ENCODE data around the gene MBOAT1. TPM values are rescaled to one million over a fixed set of nuclear protein-coding genes. Genes with fewer than 3 reads are reported as not detected.
"Not testable (repeated sequence)": the region's sequence is repeated elsewhere in the genome, so short reads cannot be mapped to it uniquely, and the experiment has no call there.

Gene MBOAT1
- total and polyA plus RNA-seq, 8 donors: 2.4 to 47.2 (median 12.2) TPM

DNA sequence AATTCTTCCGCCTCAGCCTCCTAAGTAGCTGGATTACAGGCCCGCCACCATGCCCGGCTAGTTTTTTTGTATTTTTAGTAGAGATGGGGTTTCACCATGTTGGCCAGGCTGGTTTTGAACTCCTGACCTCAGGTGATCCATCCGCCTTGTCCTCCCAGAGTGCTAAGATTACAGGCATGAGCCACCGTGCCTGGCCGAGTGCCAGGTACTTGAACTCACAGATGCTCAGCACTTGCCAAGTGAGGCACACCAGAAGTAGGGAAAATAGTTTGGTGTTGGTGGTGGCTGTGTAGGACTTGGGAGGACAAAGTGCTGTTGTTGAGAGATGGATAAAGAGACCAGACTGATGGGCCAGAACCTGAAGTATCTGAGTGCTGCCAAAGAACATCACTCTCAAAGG is 40.0 kb upstream of the MBOAT1 start:
- no peaks in the 10 kb centered on the region for H3K9me3 ChIP-seq
- H3K27ac ChIP-seq: no peak overlapping the region
- no peak overlapping the region for H3K4me3 ChIP-seq
- H3K36me3 ChIP-seq: no peaks in the 10 kb centered on the region
- no peaks in the 10 kb centered on the region for H3K4me1 ChIP-seq
- intact Hi-C loops (cut with DNase I; ENCODE audit: low total_unique reads): no loop called here
- DNase-seq: peak in 1 of 2 donors; percentile 34
- 76 to 87% (median 81%) methylated on average over 6 of the region's 6 CpGs for WGBS, 5 donors
- H3K27me3 ChIP-seq: no peaks in the 10 kb centered on the region
- no peak for TF ChIP-seq POLR2A (IDR thresholded peaks at IDR 0.05)
- no peak for TF ChIP-seq POLR2AphosphoS5 (IDR thresholded peaks at IDR 0.05)
- TF ChIP-seq, protein P1, sequence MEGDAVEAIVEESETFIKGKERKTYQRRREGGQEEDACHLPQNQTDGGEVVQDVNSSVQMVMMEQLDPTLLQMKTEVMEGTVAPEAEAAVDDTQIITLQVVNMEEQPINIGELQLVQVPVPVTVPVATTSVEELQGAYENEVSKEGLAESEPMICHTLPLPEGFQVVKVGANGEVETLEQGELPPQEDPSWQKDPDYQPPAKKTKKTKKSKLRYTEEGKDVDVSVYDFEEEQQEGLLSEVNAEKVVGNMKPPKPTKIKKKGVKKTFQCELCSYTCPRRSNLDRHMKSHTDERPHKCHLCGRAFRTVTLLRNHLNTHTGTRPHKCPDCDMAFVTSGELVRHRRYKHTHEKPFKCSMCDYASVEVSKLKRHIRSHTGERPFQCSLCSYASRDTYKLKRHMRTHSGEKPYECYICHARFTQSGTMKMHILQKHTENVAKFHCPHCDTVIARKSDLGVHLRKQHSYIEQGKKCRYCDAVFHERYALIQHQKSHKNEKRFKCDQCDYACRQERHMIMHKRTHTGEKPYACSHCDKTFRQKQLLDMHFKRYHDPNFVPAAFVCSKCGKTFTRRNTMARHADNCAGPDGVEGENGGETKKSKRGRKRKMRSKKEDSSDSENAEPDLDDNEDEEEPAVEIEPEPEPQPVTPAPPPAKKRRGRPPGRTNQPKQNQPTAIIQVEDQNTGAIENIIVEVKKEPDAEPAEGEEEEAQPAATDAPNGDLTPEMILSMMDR (IDR thresholded peaks at IDR 0.05): no peak
- no peak for TF ChIP-seq EP300 (IDR thresholded peaks at IDR 0.05)

GRCh38 chr6:20251525-20251924 is 39.3 kb upstream of the MBOAT1 start:
- H3K4me3 ChIP-seq: no peak overlapping the region
- TF ChIP-seq, protein P1 (IDR thresholded peaks at IDR 0.05): no peak
- no peak for TF ChIP-seq EP300 (IDR thresholded peaks at IDR 0.05)
- TF ChIP-seq POLR2AphosphoS5 (IDR thresholded peaks at IDR 0.05): no peak
- TF ChIP-seq POLR2A (IDR thresholded peaks at IDR 0.05): no peak
- peaks cover 0 to 3% (median 1%) of the 10 kb centered on the region in 4 donors for H3K4me1 ChIP-seq
- H3K27me3 ChIP-seq: no peaks in the 10 kb centered on the region
- no peak for DNase-seq
- intact Hi-C loops (cut with DNase I; ENCODE audit: low total_unique reads): no loop called here
- no peak overlapping the region for H3K27ac ChIP-seq
- H3K9me3 ChIP-seq: no peaks in the 10 kb centered on the region
- WGBS, 5 donors: 78 to 85% (median 82%) methylated on average over 5 of the region's 5 CpGs
- H3K36me3 ChIP-seq: no peaks in the 10 kb centered on the region

DNA sequence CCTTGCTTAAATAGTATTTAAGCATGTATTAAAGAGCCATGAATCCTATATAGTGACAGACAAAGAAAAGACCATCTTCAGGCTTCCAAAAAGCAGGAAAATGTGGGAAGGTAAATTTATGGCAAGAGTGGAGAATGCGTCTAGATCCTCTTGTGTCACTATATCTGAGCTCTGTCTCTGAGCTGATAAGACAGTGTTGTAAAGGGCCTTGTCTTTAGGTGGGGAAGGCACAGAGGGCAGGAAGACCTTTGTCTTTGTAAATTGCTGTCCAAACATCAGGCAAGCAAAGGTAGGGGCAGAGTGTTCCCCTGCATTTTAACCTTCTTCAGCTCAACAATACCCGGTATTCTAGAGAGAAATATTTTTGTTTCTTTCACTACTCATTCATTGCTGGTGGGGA is 33.9 kb upstream of the MBOAT1 start:
- Histone ChIP-seq H3K27me3 (no peaks in the 10 kb centered on the region), H3K4me3 (no peak overlapping the region), H3K4me1 (peaks cover 6 to 18% (median 12%) of the 10 kb centered on the region in 4 donors), H3K9me3 (no peaks in the 10 kb centered on the region), H3K36me3 (no peaks in the 10 kb centered on the region), H3K27ac (peak overlapping the region in 1 of 5 donors; percentile 10)
- intact Hi-C loops (cut with DNase I; ENCODE audit: low total_unique reads): no loop called here
- TF ChIP-seq POLR2AphosphoS5 (IDR thresholded peaks at IDR 0.05): no peak
- TF ChIP-seq, protein P1 (IDR thresholded peaks at IDR 0.05): no peak
- TF ChIP-seq EP300 (IDR thresholded peaks at IDR 0.05): no peak
- TF ChIP-seq POLR2A (IDR thresholded peaks at IDR 0.05): no peak
- DNase-seq: no peak
- 30 to 44% (median 35%) methylated on average over 2 of the region's 2 CpGs for WGBS, 5 donors

DNA sequence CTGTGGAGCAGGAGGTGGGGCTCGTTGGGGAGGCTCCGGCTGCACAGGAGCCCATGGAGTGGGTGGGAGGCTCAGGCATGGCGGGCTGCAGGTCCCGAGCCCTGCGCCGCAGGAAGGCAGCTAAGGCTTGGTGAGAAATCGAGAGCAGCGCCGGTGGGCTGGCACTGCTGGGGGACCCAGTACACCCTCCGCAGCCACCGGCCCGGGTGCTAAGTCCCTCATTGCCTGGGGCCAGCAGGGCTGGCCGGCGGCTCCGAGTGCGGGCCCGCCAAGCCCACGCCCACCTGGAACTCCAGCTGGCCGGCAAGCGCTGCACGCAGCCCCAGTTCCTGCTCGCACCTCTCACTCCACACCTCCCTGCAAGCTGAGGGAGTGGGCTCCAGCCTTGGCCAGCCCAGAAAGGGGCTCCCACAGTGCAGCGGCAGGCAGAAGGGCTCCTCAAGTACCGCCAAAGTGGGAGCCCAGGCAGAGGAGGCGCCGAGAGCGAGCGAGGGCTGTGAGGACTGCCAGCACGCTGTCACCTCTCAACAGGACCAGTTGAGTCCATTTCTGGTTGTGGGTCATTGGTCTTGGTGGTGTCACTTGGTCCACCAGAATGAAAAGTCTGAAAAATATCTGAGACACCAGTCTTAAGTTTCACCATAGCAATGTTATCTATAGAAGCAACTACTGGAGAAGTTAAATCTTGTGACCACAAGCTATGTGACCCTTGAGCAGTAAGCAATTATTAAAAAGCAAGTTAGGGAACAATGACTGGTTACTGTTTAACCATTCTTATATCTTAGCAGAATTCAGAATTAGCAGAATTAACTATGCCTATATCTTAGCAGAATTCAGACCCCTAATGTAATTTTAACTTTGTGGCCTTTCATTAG is 32.8 kb upstream of the MBOAT1 start:
- intact Hi-C loops (cut with DNase I; ENCODE audit: low total_unique reads); H3K4me3 ChIP-seq; H3K9me3 ChIP-seq; H3K27me3 ChIP-seq; H3K36me3 ChIP-seq: not testable (repeated sequence)
- Histone ChIP-seq H3K27ac (peak overlapping the region in 1 of 5 donors; percentile 44), H3K4me1 (peaks cover 6 to 18% (median 12%) of the 10 kb centered on the region in 4 donors)
- WGBS, 5 donors: 89 to 97% (median 95%) methylated on average over 24 to 29 of the region's 29 CpGs
- DNase-seq: peak in 1 of 2 donors; percentile 34

- TF ChIP-seq POLR2AphosphoS5 (IDR thresholded peaks at IDR 0.05) (no peak), POLR2A (IDR thresholded peaks at IDR 0.05) (no peak)
- TF ChIP-seq, protein P1 (IDR thresholded peaks at IDR 0.05): no peak
- Histone ChIP-seq H3K27ac (no peak overlapping the region), H3K36me3 (no peaks in the 10 kb centered on the region), H3K4me1 (peaks cover 6 to 18% (median 12%) of the 10 kb centered on the region in 4 donors), H3K4me3 (no peak overlapping the region), H3K9me3 (no peaks in the 10 kb centered on the region), H3K27me3 (no peaks in the 10 kb centered on the region)
- no peak for DNase-seq
- intact Hi-C loops (cut with DNase I; ENCODE audit: low total_unique reads): no loop called here
- WGBS, 5 donors: 88 to 100% (median 94%) methylated on average over 1 of the region's 1 CpG
Measured at GRCh38 chr6:20243288-20243687, 31.0 kb upstream of the MBOAT1 start.

Measured in stomach (tissue), 9 donors.